ENCODE measurements around the gene PDZRN3. TPM values are rescaled to one million over a fixed set of nuclear protein-coding genes. Genes with fewer than 3 reads are reported as not detected.

The PDZRN3 gene
- total and polyA plus RNA-seq, 2 donors (not counting 3 experiments of a cell fraction or from before 2014, with no cell fraction given) = not detected

DNA sequence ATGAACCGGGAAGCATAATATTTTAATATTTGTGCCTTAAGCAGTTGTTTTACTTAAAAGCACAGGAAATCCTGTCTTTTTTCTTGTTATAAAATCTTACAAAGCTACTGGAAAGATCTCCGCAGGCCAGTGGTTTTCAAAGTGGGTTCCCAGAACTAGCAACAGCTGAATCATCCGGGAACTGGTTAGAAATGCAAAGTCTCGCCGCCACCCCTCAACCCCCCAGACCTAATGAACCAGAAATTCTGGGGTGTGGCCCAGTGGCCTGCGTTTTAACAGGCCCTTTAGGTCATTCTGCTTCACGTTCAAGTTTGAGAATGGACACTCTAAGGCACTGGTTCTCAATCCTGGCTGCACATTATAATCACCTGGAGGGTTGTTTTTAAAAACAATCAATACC lies 74.7 kb downstream of the PDZRN3 start:
- intact Hi-C loops (cut with micrococcal nuclease) (no loop called here), dilution Hi-C loops (cut with MboI; ENCODE audit: extremely low pct_ligation_motif_present, low sequenced_read_pairs) (no loop called here)
- no TSS peak for BruUV-seq (replicated peaks)
- Histone ChIP-seq H3K4me2 (ENCODE audit: insufficient read depth, low read length) (no peak overlapping the region), H3K4me3 (replicated peaks in 1 of 3; ENCODE audit: insufficient read depth in 1 of 3, low read depth in 1 of 3, low read length in 3 of 3) (no peak overlapping the region), H4K20me1 (replicated peaks; ENCODE audit: control insufficient read depth, extremely low read depth, insufficient read depth, low read length) (no peaks in the 10 kb centered on the region), H3K9me3 (replicated peaks; ENCODE audit: control insufficient read depth, insufficient read depth, low read length) (no peaks in the 10 kb centered on the region), H3K36me3 (ENCODE audit: control insufficient read depth in 2 of 2, extremely low read depth in 1 of 2, insufficient read depth in 2 of 2, low read length in 2 of 2) (no peaks in the 10 kb centered on the region), H2AFZ (ENCODE audit: low read depth, low read length) (no peak overlapping the region), H3K27me3 (ENCODE audit: control insufficient read depth in 2 of 2, insufficient read depth in 2 of 2, low read length in 2 of 2) (no peaks in the 10 kb centered on the region), H3K9me1 (replicated peaks; ENCODE audit: control insufficient read depth, extremely low read depth, insufficient read depth, low read length) (no peaks in the 10 kb centered on the region), H3K4me1 (ENCODE audit: control insufficient read depth, extremely low read depth, insufficient read depth, low read length) (no peaks in the 10 kb centered on the region), H3K9ac (replicated peaks; ENCODE audit: extremely low read depth, insufficient read depth, low read length) (no peak overlapping the region), H3K79me2 (ENCODE audit: control insufficient read depth, insufficient read depth, low read length) (no peaks in the 10 kb centered on the region), H3K27ac (ENCODE audit: insufficient read depth, low read depth, low read length) (no peak overlapping the region)
- POLR2A ChIA-PET = no interaction called here
- DNase-seq (ENCODE audit: low read depth, low spot score) (no peak), FAIRE-seq (no peak)
- no peak for TF ChIP-seq GATA2 (IDR thresholded peaks at IDR 0.05; ENCODE audit: insufficient read depth, insufficient read length, low read depth, low read length)
- CTCF ChIA-PET = no interaction called here

DNA sequence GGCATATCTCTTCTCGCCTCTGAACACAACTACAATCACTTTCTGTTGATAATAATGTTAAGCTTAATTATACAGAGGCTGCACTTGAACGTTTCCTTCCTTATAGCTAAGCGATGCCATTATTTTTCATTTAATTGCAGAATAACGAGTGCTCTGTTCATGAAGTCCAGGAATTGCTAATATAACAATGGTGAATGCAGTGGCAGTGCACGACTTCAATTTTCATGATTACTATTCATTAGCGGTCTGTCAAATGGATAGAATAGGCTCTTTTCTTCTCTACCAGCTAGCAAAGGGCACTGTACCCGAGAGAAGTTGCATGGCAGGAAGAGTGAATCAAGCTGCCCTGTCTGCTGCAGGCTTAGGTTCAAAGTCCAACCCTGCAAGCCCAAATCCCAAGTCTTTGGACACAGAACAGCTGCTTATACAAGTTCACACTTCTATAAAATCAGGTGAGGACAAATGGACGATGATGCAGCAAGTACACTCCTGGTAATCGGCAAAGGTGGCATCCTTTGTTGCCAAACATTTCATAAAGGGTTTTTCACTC lies 75.6 kb downstream of the PDZRN3 start:
- Histone ChIP-seq H4K20me1 (replicated peaks; ENCODE audit: control insufficient read depth, extremely low read depth, insufficient read depth, low read length) (no peaks in the 10 kb centered on the region), H3K9ac (replicated peaks; ENCODE audit: extremely low read depth, insufficient read depth, low read length) (no peak overlapping the region), H3K9me3 (replicated peaks; ENCODE audit: control insufficient read depth, insufficient read depth, low read length) (no peaks in the 10 kb centered on the region), H3K36me3 (ENCODE audit: control insufficient read depth in 2 of 2, extremely low read depth in 1 of 2, insufficient read depth in 2 of 2, low read length in 2 of 2) (no peaks in the 10 kb centered on the region), H3K79me2 (ENCODE audit: control insufficient read depth, insufficient read depth, low read length) (no peaks in the 10 kb centered on the region), H3K27ac (ENCODE audit: insufficient read depth, low read depth, low read length) (no peak overlapping the region), H3K4me2 (ENCODE audit: insufficient read depth, low read length) (no peak overlapping the region), H3K4me3 (replicated peaks in 1 of 3; ENCODE audit: insufficient read depth in 1 of 3, low read depth in 1 of 3, low read length in 3 of 3) (no peak overlapping the region), H3K27me3 (ENCODE audit: control insufficient read depth in 2 of 2, insufficient read depth in 2 of 2, low read length in 2 of 2) (no peaks in the 10 kb centered on the region), H2AFZ (ENCODE audit: low read depth, low read length) (no peak overlapping the region), H3K4me1 (ENCODE audit: control insufficient read depth, extremely low read depth, insufficient read depth, low read length) (no peaks in the 10 kb centered on the region), H3K9me1 (replicated peaks; ENCODE audit: control insufficient read depth, extremely low read depth, insufficient read depth, low read length) (no peaks in the 10 kb centered on the region)
- no peak for TF ChIP-seq MYC (IDR thresholded peaks at IDR 0.05; ENCODE audit: low read depth, low read length)
- no peak for FAIRE-seq
- POLR2A ChIA-PET = no interaction called here
- BruUV-seq (replicated peaks) = no TSS peak
- DNase-seq (ENCODE audit: low read depth, low spot score) = no peak
- intact Hi-C loops (cut with micrococcal nuclease) (no loop called here), dilution Hi-C loops (cut with MboI; ENCODE audit: extremely low pct_ligation_motif_present, low sequenced_read_pairs) (no loop called here)
- CTCF ChIA-PET = no interaction called here
